Middle frontal gyrus (tissue), 1 donor: ENCODE results near the gene TSR3.

ENCODE experiments used
- DNase-seq: peaks from one replicate; pipeline ENCODE4 v3.0.0-alpha.2; 2015; ENCODE audit warnings: low spot score; ENCODE audit errors: extremely low spot score

TSR3 gene

GRCh38 chr16:1325673-1326371 is 25.9 kb downstream of the TSR3 start:
- DNase-seq: no peak

DNA sequence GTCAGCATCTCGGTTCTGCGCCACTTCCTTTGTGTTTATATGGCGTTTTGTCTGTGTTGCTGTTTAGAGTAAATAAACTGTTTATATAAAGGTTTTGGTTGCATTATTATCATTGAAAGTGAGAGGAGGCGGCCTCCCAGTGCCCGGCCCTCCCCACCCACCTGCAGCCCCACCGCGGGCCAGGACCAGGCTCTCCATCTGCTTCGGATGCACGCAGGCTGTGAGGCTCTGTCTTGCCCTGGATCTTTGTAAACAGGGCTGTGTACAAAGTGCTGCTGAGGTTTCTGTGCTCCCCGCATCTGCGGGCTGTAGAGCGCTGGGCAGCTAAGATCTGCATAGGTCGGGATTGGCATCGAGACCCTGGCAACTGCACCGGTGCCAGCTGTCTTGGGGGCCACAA is 26.4 kb downstream of the TSR3 start:
- no peak for DNase-seq

GRCh38 chr16:1324286-1324826 is 27.3 kb downstream of the TSR3 start:
- no peak for DNase-seq

- DNase-seq: no peak
Measured at GRCh38 chr16:1323296-1324239, 28.1 kb downstream of the TSR3 start.

DNA sequence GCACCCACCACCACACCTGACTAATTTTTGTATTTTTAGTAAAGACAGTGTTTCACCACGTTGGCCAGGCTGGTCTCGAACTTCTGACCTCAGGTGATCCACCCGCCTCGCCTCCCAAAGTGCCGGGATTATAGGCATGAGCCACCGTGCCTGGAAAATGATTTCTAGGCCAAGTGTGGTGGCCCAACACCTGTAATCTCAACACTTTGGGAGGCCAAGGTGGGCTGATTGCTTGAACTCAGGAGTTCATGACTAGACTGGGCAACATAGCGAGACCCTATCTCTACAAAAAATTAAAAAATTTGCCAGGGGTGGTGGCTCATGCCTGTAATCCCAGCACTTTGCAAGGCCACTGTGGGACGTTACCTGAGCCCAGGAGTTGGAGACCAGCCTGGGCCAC is 29.3 kb downstream of the TSR3 start:
- no peak for DNase-seq

DNA sequence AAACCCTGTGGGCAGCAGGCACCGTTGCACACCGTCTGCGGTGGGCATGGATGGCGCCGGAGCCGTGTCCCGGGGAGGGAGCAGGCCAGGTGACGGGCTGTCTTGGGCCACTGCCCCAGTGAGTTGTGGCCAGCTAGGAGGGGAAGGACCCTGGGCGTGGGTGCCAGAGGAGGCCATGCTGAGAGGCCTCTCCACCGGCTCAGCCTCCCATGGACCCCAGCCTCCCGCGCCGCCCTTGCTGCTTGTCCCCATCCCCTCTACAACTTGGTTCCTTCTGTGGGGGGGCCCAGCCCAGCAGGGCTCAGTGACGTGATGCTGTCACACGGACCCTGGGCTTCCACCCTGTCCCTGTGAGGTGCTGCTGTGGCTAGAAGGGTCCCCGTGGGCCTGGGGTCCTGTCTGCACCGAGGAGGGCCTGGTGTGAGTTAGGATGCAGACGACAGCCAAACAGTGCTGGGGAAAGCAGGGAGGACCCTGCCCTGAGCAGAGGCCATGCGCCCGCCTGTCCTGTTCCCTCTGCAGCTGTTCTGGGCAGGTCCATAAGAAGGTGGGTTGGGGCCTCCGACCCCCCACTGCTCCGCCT is 30.9 kb downstream of the TSR3 start:
- DNase-seq: no peak

- DNase-seq: no peak
Measured at GRCh38 chr16:1320097-1320496, 31.6 kb downstream of the TSR3 start.

DNA sequence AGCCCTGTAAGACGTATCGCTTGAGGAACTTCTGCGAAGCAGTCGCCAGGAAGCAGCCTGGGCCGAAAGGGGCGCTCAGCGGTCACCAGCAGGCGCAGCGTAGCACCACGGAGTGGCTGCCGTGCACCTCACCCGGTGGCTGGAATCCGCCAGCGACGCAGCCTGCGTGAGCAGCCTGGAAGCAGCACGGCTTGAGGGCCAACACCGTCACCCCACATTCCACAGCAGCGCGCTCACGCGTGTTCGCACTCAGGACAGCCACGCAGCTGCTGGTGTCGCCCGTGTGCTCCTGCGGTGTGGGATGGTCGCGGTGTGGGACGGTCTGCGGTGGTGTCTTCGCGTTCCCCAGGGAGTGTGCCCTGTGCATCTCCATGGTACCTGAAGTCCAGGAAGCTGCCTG is 32.6 kb downstream of the TSR3 start:
- DNase-seq: no peak

GRCh38 chr16:1318268-1318545 is 33.5 kb downstream of the TSR3 start:
- DNase-seq: no peak

GRCh38 chr16:1317479-1318267 is 34.0 kb downstream of the TSR3 start:
- DNase-seq: no peak

DNA sequence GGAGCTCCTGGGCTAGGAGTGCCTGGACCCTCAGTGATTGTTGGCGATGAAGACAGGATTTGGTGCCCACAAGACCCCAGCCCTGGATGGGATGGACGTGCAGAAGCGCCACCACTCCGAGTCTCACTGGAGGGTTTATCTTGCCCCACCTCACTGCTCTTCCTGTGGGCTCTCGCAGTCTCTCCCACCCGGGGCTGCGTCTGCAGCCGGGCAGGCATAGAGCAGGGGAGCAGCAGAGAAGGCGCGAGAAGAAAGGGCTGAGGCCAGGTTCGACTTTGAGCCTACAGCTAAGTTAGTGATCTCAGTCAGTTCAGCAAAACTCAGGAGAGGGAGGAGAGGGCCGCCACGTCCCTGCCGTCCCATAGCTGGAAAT is 35.7 kb downstream of the TSR3 start:
- DNase-seq: no peak

GRCh38 chr16:1315081-1316032 is 36.3 kb downstream of the TSR3 start:
- DNase-seq: no peak

GRCh38 chr16:1314399-1315068 is 37.1 kb downstream of the TSR3 start:
- no peak for DNase-seq

DNA sequence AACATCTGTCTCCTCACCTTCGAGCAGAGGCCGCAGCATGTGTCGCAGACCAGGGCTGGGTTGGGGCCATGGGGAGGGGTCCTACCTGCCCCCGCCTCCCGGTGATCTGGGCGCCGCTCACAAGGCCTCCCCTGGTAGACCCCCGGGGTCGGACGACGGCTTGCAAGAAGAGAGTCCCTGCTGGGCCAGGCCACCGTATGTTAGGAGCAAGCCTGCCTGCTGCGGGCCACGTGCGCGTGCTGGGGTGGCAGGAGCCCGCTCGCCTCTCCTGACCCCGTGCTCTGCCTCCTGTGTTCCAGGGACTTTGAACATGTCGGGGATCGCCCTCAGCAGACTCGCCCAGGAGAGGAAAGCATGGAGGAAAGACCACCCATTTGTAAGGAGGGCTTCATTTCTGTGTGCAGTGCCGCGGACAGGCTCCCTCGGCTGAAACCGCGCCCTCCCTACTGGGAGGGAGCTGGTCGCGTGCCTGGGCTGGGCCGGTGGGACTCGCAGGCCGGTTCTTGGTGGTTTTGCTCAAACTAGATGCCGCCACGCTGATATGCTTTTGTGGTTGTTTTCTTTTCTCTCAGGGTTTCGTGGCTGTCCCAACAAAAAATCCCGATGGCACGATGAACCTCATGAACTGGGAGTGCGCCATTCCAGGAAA is 37.8 kb downstream of the TSR3 start:
- DNase-seq: no peak

DNA sequence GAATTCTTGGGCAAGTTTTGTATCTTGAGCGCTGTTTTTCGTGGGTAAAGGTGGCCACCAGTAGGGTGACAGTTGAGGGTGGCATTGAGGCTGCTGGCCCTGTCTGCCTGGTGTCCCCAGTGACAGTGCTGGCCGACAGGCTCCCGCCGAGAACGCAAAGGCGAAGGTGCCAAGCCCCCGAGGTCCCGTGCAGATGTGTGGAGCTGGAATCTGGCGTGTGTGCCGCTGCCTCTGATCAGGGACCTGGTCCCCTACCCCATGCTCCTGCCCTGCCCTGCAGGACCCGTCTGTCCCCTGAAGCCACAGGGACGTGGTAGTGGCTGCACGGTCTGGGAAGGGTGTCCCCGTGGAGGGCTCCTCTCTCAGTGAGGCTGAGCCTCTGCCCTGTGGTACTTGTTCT is 38.8 kb downstream of the TSR3 start:
- DNase-seq: no peak

DNA sequence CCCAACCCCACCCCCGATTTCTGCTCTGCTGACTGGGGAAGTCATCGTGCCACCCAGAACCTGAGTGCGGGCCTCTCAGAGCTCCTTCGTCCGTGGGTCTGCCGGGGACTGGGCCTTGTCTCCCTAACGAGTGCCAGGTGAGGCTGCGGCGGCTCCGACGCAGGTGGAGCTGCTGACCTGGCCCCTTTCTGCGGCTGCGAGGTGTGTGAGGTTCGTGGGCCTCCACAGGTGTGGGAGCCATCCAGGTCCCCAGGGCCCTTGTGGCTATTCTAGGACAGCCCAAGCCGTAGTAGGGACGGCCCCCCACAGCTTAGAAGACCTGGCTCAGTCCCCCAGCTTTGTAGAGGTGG is 39.2 kb downstream of the TSR3 start:
- DNase-seq: no peak

- DNase-seq: no peak
Measured at GRCh38 chr16:1311738-1312466, 39.8 kb downstream of the TSR3 start.

- DNase-seq: no peak
Measured at GRCh38 chr16:1311212-1311737, 40.4 kb downstream of the TSR3 start.

- DNase-seq: no peak
Measured at GRCh38 chr16:1310832-1311200, 40.9 kb downstream of the TSR3 start.
